NCI-H774 (cell line): ENCODE results near the gene MAGEA2.
"Not testable (repeated sequence)": the region's sequence is repeated elsewhere in the genome, so short reads cannot be mapped to it uniquely, and the experiment has no call there.

Source experiments
- DNase-seq: peaks from one replicate; lab custom pipeline; 2025; lab: John Stamatoyannopoulos, UW

The MAGEA2 gene

DNA sequence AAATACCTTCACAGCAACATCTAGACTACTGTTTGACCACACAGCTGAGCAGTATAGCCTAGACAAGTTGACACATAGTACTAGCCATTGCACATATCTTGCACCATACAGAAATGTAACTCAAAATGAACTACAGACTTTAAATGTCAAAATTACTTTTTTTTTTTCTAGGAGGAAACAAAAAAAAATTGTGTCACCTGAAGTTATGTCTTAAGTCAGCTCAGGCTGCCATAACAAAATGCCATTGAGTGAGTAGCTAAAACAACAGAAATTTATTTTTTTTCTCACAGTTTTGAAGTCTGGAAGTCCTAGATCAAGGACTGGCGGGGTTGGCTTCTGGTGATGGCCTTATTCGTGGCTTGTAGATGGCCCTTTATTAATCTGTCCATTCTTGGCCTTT lies 44.5 kb downstream of the MAGEA2 start, which contains the start of gene CSAG2:
CSAG2 (minus strand) TSS at position 101 of the 400 bp plus-strand sequence. CDS start 161 bp downstream, outside the sequence.
- DNase-seq, result not testable (repeated sequence)

DNA sequence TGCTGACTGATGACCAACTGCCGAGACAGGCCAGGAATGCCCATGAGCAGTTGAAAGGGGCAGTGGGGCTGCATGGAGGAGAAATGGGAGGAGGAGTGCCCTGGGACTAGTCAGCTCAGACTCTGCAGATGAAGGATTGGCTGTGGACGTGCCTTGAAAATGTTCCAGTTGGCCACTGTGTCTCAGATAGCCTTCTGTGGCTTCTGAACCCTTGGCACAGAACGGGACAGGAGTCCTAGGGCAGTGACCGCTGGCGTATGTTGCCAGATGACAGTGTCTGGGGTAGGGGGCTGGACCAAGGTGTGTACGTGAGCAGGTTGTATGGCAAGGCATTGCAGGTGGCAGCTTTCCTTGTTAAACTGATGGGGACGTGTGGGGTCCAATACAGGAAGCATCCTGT lies 47.1 kb downstream of the MAGEA2 start:
- DNase-seq, result not testable (repeated sequence)

DNA sequence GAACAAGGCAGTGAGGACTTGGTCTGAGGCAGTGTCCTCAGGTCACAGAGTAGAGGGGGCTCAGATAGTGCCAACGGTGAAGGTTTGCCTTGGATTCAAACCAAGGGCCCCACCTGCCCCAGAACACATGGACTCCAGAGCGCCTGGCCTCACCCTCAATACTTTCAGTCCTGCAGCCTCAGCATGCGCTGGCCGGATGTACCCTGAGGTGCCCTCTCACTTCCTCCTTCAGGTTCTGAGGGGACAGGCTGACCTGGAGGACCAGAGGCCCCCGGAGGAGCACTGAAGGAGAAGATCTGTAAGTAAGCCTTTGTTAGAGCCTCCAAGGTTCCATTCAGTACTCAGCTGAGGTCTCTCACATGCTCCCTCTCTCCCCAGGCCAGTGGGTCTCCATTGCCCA lies 53.3 kb downstream of the MAGEA2 start:
- DNase-seq, result not testable (repeated sequence)
